Esophagus muscularis mucosa (tissue), 4 donors: ENCODE measurements around the gene UNC13B.

Experiments used
- EP300 ChIP-seq: sonication (generic); formaldehyde crosslinking; IDR thresholded peaks from one replicate; pipeline ENCODE4 v1.6.1; 2017; ENCODE audit warnings: antibody characterized with exemption
- POLR2A ChIP-seq: fragments of 450-650 bp; IDR thresholded peaks from one replicate; pipeline ENCODE4 v1.6.1; 2017; ENCODE audit warnings: antibody characterized with exemption, moderate library complexity, mild to moderate bottlenecking, low read depth
- POLR2AphosphoS5 ChIP-seq, 2 donors: sonication (generic); formaldehyde crosslinking; IDR thresholded peaks; one replicate each; pipeline ENCODE4 v1.6.1; 2017; ENCODE audit warnings: antibody characterized with exemption in 2 of 2
- TF ChIP-seq, protein P1 (sequence below), 3 experiments: fragments of 200-600 bp in 2 of 3; fragments of 450-650 bp in 1 of 3; sonication (generic) in 2 of 3; IDR thresholded peaks; one replicate each; pipeline ENCODE4 v1.5.1; 2017 to 2019; ENCODE audit warnings: antibody characterized with exemption in 3 of 3, mild to moderate bottlenecking in 2 of 3, moderate library complexity in 1 of 3

DNA sequence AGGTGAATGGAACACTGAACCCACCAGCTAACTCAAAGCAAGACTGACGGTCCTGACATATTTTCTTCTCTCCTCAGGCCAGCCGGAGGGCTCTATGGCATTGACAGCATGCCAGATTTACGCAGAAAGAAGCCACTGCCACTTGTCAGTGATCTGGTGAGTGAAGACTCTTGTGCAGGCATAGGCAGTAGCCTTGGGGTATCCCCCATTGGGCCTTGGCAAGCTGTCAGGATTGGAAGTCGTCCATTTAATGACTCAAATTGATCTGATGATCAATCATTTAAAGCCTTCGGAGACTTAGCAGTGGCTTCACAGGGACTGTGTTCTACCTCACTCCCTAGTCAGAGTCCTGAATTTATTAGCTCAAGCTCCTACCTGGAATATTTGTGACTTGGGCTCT is 208.4 kb downstream of the UNC13B start:
- TF ChIP-seq, protein P1, sequence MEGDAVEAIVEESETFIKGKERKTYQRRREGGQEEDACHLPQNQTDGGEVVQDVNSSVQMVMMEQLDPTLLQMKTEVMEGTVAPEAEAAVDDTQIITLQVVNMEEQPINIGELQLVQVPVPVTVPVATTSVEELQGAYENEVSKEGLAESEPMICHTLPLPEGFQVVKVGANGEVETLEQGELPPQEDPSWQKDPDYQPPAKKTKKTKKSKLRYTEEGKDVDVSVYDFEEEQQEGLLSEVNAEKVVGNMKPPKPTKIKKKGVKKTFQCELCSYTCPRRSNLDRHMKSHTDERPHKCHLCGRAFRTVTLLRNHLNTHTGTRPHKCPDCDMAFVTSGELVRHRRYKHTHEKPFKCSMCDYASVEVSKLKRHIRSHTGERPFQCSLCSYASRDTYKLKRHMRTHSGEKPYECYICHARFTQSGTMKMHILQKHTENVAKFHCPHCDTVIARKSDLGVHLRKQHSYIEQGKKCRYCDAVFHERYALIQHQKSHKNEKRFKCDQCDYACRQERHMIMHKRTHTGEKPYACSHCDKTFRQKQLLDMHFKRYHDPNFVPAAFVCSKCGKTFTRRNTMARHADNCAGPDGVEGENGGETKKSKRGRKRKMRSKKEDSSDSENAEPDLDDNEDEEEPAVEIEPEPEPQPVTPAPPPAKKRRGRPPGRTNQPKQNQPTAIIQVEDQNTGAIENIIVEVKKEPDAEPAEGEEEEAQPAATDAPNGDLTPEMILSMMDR (IDR thresholded peaks at IDR 0.05) = no peak
- TF ChIP-seq POLR2A (no peak), EP300 (no peak), POLR2AphosphoS5 (IDR thresholded peaks at IDR 0.05) (no peak)
